Nephron (organoid): Measurements from ENCODE around the gene CACNA1H.

Source experiments
- H3K27ac Mint-ChIP-seq, 3 experiments: 2 replicates each; pipeline ENCODE4 v1.8.0; 2020; ENCODE audit warnings: mixed read lengths in 3 of 3, mild to moderate bottlenecking in 2 of 3, moderate library complexity in 1 of 3
- H3K27me3 Mint-ChIP-seq: 2 replicates; pipeline ENCODE4 v1.8.0; 2021; ENCODE audit warnings: low read depth, mild to moderate bottlenecking, moderate library complexity, mixed read lengths
- H3K36me3 Mint-ChIP-seq: 2 replicates; pipeline ENCODE4 v1.8.0; 2020; ENCODE audit warnings: low read depth, mixed read lengths
- H3K4me1 Mint-ChIP-seq: 2 replicates; pipeline ENCODE4 v1.8.0; 2020; ENCODE audit warnings: mixed read lengths
- H3K4me3 Mint-ChIP-seq, 3 experiments: 2 replicates each; pipeline ENCODE4 v1.8.0; 2020; ENCODE audit warnings: mild to moderate bottlenecking in 3 of 3, mixed read lengths in 3 of 3, moderate library complexity in 2 of 3
- H3K9me3 Mint-ChIP-seq: 2 replicates; pipeline ENCODE4 v1.8.0; 2020; ENCODE audit warnings: mixed read lengths
- CTCF ChIP-seq, 3 experiments: fragments of 200-600 bp; sonication (generic); IDR thresholded peaks; one replicate each; pipeline ENCODE4 v1.5.0; 2021; ENCODE audit warnings: antibody characterized with exemption in 3 of 3; ENCODE audit not compliant: unreplicated experiment in 3 of 3

CACNA1H gene

GRCh38 chr16:1158456-1159324 is 5.8 kb downstream of the CACNA1H start:
- peaks cover 3% of the 10 kb centered on the region for H3K36me3 Mint-ChIP-seq
- peak overlapping the region; percentile 27 to 53 (median 28) for H3K4me3 Mint-ChIP-seq
- H3K9me3 Mint-ChIP-seq: no peaks in the 10 kb centered on the region
- peak overlapping the region in 2 of 3 experiments; percentile 62 to 98 for H3K27ac Mint-ChIP-seq
- no peak for TF ChIP-seq CTCF (IDR thresholded peaks at IDR 0.05; ENCODE audit: unreplicated experiment in 3 of 3)
- H3K4me1 Mint-ChIP-seq: peaks cover 26% of the 10 kb centered on the region
- no peaks in the 10 kb centered on the region for H3K27me3 Mint-ChIP-seq

GRCh38 chr16:1159325-1159972 is 6.5 kb downstream of the CACNA1H start:
- peak overlapping the region; percentile 45 to 66 (median 64) for H3K4me3 Mint-ChIP-seq
- peaks cover 3% of the 10 kb centered on the region for H3K36me3 Mint-ChIP-seq
- H3K4me1 Mint-ChIP-seq: peaks cover 26% of the 10 kb centered on the region
- no peaks in the 10 kb centered on the region for H3K9me3 Mint-ChIP-seq
- peaks cover 4% of the 10 kb centered on the region for H3K27me3 Mint-ChIP-seq
- no peak for TF ChIP-seq CTCF (IDR thresholded peaks at IDR 0.05; ENCODE audit: unreplicated experiment in 3 of 3)
- peak overlapping the region; percentile 62 to 98 (median 86) for H3K27ac Mint-ChIP-seq

GRCh38 chr16:1159973-1160772 is 7.3 kb downstream of the CACNA1H start:
- Mint-ChIP-seq H3K27ac (peak overlapping the region; percentile 62 to 98 (median 86)), H3K27me3 (peaks cover 4% of the 10 kb centered on the region), H3K4me3 (peak overlapping the region; percentile 27 to 66 (median 64)), H3K4me1 (peaks cover 24% of the 10 kb centered on the region), H3K36me3 (peaks cover 3% of the 10 kb centered on the region), H3K9me3 (no peaks in the 10 kb centered on the region)
- TF ChIP-seq CTCF (IDR thresholded peaks at IDR 0.05; ENCODE audit: unreplicated experiment in 3 of 3): no peak

DNA sequence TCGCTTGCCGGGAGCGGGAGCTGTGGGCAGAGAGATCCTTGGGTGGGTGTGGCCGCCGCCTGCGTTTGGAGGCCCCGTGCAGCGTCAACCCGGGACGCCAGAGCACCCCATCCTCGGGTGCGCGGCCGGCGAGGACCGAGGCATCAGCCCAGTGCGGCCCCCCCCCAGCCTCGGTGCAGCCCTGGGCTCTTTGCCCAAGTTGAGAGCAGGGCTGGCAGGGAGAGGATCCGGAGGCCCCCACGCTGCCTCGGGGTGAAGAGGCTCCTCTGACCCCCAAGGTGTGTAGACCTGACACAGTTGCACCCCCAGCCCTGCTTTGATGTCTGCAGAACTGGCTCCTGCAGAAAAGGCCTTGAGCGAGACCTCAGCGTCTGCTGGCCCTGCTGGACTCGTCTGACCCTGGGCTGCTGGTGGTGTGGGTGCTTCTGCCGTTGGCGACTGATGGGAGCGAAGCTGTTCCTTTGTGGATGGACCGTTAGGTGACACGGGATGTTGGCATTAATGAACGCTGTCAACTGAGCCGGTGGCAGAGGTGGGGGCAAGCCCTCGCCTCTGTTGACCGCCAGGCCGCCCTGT is 8.0 kb downstream of the CACNA1H start:
- Mint-ChIP-seq H3K4me1 (peaks cover 18% of the 10 kb centered on the region), H3K9me3 (no peaks in the 10 kb centered on the region), H3K4me3 (no peak overlapping the region), H3K36me3 (peaks cover 3% of the 10 kb centered on the region), H3K27me3 (peaks cover 4% of the 10 kb centered on the region), H3K27ac (no peak overlapping the region)
- no peak for TF ChIP-seq CTCF (IDR thresholded peaks at IDR 0.05; ENCODE audit: unreplicated experiment in 3 of 3)

DNA sequence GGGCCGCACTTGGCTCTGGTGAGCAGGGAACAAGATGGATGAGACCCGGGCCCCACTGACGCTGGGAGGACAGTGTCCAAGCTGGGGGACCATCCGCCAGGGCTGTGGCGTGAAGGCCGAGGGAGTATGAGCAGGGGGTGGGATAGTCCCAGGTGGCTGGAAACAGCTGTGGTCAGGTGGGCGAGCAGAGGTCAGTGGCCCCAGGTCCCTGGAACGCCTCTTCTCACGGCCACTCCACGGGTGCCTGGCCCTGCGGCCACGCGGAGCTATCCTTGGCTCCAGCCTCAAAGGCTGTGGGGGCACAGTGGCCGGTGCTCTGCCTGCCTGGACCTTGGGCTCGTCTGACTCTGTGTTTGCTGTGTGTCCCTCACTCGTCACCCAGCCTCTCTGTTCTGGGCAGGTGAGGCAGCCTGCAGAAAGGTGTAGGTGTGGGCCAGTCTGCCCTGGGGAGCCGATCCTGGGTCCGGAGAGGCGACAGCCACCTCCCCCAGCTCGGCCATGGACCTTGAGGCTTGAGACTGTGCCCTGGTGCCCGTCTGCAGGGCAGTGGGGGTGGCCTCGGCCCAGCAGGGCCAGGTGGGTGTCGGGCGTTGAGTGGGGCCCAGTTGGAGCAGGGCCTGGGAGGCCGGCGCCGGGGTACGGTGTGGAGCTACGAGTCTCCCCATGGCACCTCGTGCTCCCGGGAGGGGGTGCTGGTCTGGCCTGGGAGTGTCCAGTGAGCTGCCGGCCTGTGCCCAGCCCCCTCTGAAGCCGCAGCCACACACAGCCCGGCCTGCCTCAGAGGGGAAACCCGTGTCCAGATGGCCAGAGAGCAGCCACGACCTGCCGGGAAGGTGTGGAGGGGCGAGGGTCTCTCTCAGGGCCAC is 10.0 kb downstream of the CACNA1H start:
- H3K36me3 Mint-ChIP-seq: peaks cover 7% of the 10 kb centered on the region
- TF ChIP-seq CTCF (IDR thresholded peaks at IDR 0.05; ENCODE audit: unreplicated experiment in 3 of 3): no peak
- H3K27ac Mint-ChIP-seq: no peak overlapping the region

More for the DNA sequence above, 10.0 kb downstream of the CACNA1H start:
- peaks cover 16% of the 10 kb centered on the region for H3K4me1 Mint-ChIP-seq
- H3K4me3 Mint-ChIP-seq: no peak overlapping the region
- H3K27me3 Mint-ChIP-seq: peaks cover 4% of the 10 kb centered on the region
- no peaks in the 10 kb centered on the region for H3K9me3 Mint-ChIP-seq
